HL-60 (cell line): ENCODE data around the gene UBE2J2.

Experiments used
- DNase-seq, 2 experiments: peaks; one replicate each; pipeline ENCODE4 v3.0.0-alpha.2; 2010 to 2020; ENCODE audit warnings: low read depth in 1 of 2, low spot score in 1 of 2
- H3K27ac ChIP-seq: fragments of 250-450 bp; sonication (Bioruptor Pico); replicated peaks from 2 replicates; pipeline ENCODE4 v1.5.1; 2020; ENCODE audit warnings: mild to moderate bottlenecking, moderate library complexity
- H3K27me3 ChIP-seq: fragments of 250-450 bp; sonication (Bioruptor Pico); 2 replicates; pipeline ENCODE4 v1.5.1; 2021; ENCODE audit warnings: mild to moderate bottlenecking, moderate library complexity; ENCODE audit not compliant: insufficient read depth, poor library complexity, severe bottlenecking
- H3K4me3 ChIP-seq: replicated peaks from 2 replicates; pipeline ENCODE4 v1.5.1; 2011; ENCODE audit warnings: mild to moderate bottlenecking, control low read depth, low read length; ENCODE audit not compliant: insufficient read depth
- CTCF ChIP-seq: IDR thresholded peaks from one replicate; pipeline ENCODE4 v1.5.1; 2011; ENCODE audit warnings: low read length, control low read depth, inconsistent platforms; ENCODE audit not compliant: insufficient read depth
- GABPA ChIP-seq: IDR thresholded peaks from 2 replicates; pipeline ENCODE4 v1.6.1; 2012; ENCODE audit warnings: low read depth
- POLR2AphosphoS5 ChIP-seq: IDR thresholded peaks from 2 replicates; pipeline ENCODE4 v1.6.1; 2012; ENCODE audit warnings: low read depth
- REST ChIP-seq: IDR thresholded peaks from 2 replicates; pipeline ENCODE4 v1.6.1; 2012; ENCODE audit warnings: low read depth; ENCODE audit not compliant: insufficient replicate concordance
- SPI1 ChIP-seq: IDR thresholded peaks from 2 replicates; pipeline ENCODE4 v1.6.1; 2012; ENCODE audit warnings: low read depth, mild to moderate bottlenecking, borderline replicate concordance

Gene UBE2J2

GRCh38 chr1:1223891-1224290 is 49.8 kb downstream of the UBE2J2 start:
- Histone ChIP-seq H3K27ac (no peak overlapping the region), H3K27me3 (no peaks in the 10 kb centered on the region), H3K4me3 (no peak overlapping the region)
- no peak for DNase-seq
- no peak for TF ChIP-seq REST
- no peak for TF ChIP-seq GABPA
- TF ChIP-seq SPI1, result no peak
- TF ChIP-seq CTCF, result no peak
- no peak for TF ChIP-seq POLR2AphosphoS5

GRCh38 chr1:1223321-1223720 is 50.3 kb downstream of the UBE2J2 start:
- no peak for DNase-seq
- no peak overlapping the region for H3K27ac ChIP-seq
- H3K27me3 ChIP-seq, result no peaks in the 10 kb centered on the region
- no peak overlapping the region for H3K4me3 ChIP-seq
- TF ChIP-seq GABPA (no peak), REST (no peak), POLR2AphosphoS5 (no peak), SPI1 (no peak)

- DNase-seq, result no peak
- no peak overlapping the region for H3K27ac ChIP-seq
- no peaks in the 10 kb centered on the region for H3K27me3 ChIP-seq
These were observed 51.0 kb downstream of the UBE2J2 start for GRCh38 chr1:1222575-1223225.

More at GRCh38 chr1:1222575-1223225, 51.0 kb downstream of the UBE2J2 start:
- TF ChIP-seq CTCF (no peak), GABPA (no peak), REST (no peak), POLR2AphosphoS5 (no peak), SPI1 (no peak)
- H3K4me3 ChIP-seq, result no peak overlapping the region
